GM19468 (cell line): ENCODE measurements around the gene TCEA3.
"Not testable (repeated sequence)": the region's sequence is repeated elsewhere in the genome, so short reads cannot be mapped to it uniquely, and the experiment has no call there.

Experiments
- ATAC-seq: cut with Tn5 transposase; IDR thresholded peaks from one replicate; pipeline ENCODE4 v1.9.1; 2021; ENCODE audit warnings: mild to moderate bottlenecking, moderate library complexity, moderate number of reproducible peaks; ENCODE audit not compliant: unreplicated experiment; ENCODE audit errors: extremely low read depth

The TCEA3 gene

DNA sequence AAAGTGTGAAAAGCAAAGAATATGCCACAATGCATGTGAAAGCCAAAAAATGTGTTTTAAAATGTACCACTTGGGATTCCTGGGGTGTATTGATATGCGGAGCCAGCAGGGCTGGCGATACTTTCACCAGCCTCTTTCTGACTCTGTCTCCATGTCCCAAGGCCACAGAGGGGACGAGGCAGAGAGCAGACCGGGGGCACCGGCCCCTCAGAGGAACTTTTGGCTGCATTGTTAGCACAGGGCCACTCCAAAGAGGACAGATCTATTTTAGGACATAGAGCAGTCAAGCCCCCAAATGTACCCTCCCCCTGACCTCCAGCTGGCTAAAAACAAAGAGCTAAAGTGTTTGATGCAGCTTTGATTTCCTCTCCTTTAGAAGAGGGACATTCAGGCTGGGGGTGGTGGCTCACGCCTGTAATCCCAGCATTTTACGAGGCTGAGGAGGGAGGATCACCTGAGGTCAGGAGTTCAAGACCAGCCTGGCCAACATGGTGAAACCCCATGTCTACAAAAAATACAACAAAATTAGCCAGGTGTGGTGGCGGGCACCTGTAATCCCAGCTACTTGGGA lies 29.3 kb downstream of the TCEA3 start:
- ATAC-seq = no peak

DNA sequence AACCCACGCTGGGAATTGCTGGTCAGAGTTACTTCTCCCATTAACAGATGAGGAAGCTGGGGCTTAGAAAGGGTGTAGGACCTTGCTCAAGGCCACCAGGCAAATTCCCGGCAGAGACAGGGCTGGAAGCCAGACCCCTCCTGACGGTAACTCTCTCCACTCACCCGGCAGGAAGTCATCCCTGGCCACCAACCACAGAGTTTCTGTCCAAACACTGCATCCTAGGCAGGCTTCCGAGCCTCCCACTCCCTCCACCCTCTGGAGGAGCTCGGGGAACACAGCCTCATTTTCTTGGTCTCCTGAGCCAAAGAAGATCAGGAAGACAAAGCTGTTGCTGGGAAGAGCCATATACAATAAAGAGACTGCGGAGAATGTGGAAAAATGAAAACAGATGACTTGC lies 29.9 kb downstream of the TCEA3 start:
- no peak for ATAC-seq

DNA sequence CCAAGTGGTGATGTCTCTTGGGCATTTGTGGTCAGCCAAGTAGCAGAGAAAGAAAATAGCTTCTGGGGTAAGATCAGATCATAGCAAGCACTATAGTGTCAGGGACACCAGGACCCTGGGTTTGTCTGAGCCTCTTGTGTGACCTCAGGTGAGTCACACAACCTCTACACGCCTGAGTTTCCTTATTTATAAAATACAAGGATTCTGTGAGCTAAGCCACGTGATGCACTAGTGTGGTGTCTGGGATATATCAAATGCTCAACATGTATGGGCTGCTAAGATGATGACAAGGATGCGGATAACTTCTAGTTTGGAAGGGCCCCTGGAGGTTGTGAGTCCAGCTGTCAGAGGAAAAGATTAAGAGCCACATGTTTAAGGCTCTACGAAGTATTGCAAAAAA lies 30.4 kb downstream of the TCEA3 start:
- no peak for ATAC-seq

DNA sequence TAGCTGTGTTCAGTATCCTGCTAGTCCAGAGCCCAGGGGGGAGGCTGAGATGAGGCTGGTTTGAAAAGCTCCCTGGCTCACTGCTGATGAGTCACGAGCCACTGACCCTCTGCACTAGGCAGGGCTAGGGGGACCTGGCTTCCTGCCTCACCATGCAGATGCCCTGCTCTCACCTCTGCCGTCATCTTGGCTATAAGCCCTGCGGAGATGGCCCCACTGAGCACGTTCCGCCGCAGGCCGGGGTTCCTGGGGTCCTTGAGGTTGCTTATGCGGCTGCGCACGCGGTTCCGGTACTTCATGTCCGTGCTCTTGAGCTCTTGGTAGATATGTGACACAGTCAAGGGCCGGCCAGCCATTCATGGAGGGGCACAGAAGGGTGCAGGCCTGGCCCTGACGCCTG lies 30.8 kb downstream of the TCEA3 start:
- no peak for ATAC-seq

DNA sequence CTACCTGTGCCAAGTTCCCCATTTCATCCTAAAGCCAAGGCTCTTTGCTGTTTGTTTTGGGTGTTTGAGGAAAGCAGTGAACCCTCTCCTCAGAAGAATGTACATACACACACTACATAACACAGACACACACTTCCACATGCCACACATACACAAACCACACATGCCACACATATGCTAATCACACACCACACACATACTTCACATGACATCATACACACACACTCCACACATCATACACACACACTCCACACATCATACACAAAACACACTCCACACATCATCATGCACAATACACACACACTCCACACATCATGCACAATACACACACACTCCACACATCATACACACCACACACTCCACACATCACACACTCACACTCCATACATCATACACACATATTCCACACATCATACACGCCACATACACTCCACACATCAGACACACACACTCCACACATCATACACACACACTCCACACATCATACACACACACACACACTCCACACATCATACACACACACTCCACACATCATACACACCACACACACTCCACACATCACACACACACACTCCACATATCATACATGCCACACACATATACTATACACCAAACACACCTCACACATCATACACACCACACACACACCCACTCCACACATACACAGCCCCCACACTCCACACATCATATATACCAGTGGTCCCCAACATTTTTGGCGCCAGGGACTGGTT lies 32.3 kb downstream of the TCEA3 start:
- ATAC-seq = no peak

DNA sequence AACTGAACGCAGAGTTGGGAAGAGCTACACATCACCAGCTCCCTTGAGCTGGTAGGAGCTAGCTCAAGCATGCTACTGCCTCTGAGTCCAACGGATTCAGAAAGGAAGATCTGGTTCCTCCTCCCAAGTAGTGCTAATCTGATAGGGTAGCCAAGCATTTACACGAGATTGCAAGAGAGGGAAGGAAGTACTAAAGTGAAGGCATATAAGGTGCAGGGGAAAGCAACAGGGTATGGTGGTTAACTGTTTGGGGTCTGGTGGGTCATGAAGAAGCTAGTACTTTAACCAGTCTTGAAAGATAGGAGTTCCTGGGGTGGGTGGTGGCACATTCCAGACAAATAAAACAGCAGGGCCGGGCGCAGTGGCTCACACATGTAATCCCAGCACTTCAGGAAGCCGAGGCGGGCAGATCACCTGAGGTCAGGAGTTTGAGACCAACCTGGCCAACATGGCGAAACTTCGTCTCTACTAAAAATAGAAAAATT lies 34.7 kb downstream of the TCEA3 start:
- no peak for ATAC-seq

DNA sequence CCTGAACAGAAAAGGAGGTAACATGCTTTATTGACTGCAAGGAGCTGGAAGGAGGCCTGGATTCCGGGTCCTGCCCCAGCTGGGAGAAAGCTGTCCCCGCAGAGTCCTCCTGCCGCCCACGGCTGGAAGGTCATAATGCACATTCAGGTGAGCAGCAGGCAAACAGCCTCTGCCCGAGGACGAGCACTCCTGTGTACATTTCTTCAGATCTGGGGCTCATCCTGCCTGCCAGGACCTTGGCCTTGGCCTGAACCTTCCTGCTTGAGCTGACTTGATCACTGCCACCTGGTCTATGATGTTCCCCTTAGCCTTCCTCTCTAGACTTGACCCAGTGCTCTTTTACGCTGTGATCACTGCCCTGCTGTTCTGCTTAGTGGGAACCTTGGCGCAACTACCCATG lies 37.1 kb downstream of the TCEA3 start:
- ATAC-seq = no peak

DNA sequence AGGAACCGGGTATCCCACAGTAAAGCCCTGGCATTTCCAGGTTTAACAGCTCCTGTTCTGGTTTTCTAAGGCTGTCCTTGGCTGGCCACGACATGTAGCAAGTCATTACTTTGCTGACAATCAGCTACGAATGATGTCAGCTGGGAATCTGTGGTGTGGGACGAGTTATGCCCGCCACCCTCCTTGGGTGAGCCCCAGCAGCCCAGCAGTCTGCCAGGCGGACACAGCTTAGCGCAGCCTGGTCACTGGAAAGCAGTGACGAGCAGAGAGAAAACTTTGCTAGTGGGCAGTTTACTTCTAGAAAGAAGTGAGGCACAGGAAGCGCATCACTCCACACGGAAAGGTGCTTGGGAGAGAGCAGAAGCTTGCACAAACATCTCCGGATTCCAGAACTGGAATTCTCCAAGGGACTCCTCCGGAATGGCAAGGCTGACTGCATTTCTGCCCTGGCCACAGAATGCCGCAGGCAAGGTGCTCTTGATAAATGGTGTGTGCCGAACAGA lies 39.4 kb downstream of the TCEA3 start:
- ATAC-seq = no peak

DNA sequence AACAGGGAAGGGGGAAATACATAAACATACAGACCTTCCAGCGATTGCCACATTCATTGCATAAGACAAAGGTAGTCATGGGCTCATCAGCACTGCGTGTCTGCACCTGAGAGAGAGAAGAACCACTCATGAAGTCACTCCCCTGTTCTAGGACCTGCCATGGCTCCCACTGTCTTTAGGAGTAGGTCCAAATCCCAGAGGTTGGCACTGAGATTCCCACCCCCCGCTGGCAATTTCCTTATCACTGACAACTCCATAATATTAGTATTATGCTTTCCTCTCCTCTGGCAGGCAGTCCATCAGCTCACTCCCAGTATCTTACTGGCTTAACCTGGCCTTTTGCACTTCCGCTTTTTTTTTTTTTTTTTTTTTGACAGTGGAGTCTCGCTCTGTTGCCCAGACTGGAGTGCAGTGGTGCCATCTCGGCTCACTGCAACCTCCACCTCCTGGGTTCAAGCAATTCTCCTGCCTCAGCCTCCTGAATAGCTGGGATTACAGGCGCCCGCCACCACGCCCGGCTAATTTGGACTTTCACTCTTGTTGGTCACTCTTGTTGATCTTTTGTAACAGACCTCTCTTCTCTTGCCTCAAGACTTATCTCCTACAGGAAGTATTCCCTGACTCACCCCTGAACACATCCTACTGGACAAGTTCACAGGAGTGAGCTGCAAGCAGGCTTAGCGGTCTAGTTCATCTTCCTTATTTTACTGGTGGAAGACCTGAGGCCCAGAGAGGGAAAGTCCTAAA lies 40.1 kb downstream of the TCEA3 start:
- ATAC-seq = no peak

DNA sequence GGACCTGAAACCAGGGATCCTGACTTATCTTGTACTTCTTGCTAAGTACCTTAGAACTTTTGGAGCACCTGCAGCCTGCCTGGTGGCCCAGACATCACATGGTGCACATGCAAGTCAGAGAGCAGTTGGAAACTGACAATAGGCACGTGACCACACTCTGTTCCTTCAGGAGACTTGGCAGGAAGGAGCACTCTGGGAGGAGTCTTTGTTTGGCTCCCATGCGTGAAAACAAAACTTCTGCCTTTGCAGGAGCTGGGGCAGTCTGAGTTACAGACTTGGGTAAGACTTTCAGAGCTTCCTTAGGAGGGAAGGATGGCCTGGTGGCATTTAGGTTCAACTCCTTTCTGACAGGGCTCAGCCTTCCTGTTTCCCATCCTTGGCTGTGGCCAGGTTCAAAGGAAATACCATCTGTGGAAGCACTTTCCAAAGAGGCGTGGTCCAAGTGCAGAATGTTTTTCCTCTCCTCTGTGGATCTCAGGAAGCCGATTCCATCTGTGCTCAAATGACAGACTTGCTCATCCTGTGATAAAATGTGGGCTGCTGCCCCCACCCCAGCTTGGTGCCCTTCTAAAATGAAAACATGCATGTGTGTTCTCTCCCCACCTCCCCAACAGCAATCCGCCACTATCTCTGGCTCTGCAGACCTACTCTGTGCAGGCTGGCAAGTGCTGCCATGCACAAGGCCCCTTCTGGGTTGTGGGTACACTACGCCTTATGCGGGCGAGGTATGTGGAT lies 40.8 kb downstream of the TCEA3 start:
- ATAC-seq = no peak

DNA sequence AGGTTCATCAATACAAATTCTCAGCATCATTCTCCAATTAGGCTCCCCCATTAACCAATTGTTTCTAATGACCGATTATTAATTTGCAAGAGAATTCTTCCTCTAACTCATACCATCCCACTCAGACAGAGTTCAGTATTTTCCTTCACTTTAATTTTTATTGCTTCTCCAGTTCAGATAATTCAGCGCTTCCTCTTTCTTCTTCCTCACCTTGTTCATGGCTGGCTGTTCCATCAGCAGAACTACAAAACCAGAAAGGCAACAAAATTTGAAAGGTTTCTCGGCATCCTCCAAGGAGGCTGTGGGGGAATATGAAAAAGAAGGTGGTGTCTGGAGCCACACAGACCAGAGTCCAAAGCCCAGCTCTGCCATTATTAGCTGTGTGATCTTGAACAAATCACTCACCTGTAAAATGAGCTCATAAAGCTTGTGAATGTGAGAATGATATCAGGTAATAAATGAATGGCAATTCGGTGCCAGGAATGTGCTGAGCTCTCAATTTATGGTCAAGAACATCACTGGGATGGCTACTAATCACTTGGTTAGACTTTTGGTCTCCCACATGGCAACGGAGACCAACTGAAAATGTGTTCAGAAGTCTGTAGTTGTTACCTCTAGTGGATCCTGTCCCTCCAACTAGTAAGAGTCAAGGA lies 43.2 kb downstream of the TCEA3 start:
- ATAC-seq = no peak

DNA sequence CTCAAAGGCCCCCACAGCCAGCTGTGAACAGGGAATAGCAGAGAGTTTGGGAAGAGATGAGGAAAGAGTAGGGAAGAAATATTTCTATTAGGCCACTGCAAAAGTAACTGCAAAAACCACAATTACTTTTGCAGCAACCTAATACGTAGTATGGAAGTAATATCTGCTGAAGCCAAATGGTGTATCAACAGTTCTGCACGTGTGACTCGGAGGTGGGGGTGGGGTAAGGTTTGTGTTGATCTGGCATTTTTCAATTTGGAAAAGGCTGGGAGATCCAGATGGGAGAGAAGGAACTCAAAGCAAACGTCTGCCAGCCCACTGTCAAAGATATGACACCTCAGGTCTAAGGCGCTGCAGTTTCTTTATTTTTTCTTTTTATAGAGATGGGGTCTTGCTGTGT lies 43.8 kb downstream of the TCEA3 start:
- ATAC-seq = no peak

DNA sequence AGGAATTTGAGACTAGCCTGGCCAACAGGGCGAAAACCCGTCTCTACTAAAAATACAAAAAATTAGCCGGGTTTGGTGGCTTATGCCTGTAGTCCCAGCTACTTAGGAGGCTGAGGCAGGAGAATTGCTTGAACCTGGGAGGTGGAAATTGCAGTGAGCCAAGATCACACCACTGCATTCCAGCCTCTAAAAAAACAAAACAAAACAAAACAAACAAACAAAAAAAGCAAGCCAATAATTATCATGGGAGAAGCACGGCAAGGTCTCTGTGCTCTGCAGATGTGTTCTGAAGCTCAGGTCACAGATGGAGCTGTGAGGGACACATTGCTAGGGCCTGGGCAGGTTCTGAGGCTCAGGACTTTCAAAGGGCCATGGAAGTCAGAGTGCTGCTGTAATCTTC lies 44.3 kb downstream of the TCEA3 start:
- ATAC-seq = not testable (repeated sequence)

DNA sequence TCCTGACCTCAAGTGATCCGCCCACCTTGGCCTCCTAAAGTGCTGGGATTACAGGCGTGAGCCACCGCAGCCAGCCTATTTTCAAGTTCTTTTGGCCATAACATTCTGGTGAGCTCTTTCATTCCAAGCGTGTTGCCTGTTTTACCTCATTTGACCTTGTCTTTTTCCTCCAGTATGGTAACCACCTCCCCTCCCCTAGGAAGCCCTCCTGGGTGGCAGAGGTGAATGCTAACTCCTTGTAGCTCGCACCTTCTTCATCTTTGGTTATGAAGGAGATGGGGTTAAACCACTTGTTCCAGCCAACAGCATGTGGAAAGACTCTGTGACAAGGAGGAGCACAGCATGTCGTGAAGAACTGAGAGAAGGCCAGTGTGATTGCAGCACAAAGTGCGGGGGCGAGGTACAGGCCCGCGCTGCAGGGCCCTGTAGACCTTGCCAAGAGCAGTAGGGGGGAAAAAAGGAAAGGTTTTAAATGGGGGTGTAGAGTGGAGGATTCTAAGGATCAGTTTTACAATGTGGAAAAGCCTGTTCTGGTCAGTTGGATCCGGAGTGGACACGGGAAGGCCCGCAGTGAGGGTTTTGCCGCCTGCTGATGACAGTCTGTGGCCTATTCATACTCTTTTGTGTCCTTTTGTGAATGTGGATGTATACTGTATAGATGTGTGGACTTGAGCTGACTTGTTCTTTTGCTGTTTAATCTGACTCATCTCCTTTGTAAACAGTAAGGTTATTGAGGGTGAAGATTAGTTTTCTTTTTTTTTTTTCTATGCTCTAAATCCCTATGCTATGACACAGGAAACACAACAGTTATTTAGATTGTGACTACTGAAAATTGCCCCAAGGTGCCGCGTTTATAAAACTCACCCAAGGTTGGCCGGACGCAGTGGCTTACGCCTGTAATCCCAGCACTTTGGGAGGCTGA lies 47.4 kb downstream of the TCEA3 start:
- ATAC-seq = no peak

DNA sequence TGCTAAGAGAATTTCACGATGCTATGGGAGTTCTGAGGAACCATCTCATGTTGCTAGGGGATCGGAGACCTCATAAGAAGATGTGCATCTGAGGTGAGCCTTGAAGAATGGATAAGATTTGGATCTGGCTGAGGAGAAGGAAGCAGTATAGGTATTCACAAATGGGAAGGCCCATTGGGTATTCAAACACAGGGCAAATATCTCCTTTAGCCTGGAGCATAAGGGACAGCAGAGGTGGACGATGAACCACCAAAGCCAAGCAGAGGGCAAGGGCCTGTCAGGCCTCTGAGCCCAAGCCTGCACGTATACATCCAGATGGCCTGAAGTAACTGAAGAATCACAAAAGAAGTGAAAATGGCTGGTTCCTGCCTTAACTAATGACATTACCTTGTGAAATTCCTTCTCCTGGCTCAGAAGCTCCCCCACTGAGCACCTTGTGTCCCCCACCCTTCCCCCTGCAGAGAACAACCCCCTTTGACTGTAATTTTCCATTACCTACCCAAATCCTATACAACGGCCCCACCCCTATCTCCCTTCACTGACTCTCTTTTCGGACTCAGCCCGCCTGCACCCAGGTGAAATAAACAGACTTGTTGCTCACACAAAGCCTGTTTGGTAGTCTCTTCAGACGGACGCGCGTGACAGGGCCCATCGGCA lies 50.3 kb downstream of the TCEA3 start:
- ATAC-seq = not testable (repeated sequence)

DNA sequence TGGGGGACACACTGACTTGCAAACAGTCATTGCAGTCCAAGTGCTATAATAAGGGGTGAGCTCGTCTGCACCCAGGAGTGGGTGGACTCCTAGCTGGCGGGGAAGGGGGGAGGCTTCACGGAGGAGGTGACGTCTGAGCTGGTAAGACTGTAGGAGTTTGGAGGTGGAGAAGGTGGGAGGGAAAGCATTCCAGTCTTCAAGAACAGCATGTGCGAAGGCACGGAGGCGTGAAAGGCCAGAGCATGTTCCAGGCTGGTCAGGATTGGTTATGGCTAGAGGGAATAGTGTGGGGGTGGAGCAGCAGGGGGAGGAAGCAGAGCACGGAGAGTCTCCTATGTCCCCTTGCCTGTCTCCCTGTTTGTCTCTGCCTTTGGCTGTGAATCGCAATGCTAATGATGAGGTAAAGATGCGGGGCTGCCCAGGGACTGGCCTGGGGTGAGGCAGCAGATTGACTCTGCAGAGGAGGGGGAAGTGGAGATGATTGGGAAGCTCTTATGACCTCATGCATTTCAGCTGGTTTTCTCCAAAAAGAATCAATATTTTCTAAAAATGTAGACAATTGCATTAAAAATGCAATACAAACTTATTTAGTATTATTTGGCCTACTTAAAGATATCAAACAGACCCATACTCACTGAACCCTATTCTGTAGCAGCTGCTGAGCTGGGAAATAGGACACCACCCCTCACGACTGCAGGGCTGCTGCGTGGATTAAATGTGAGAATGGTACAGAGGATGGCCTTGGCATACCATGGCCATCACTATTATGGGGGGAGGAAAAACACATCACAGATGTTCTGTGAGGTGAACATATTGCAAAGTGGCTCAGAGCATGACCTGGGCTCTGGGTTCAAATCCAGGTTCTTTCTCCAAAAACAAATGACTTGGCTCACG lies 52.3 kb downstream of the TCEA3 start:
- ATAC-seq = no peak
